ENCODE results near the gene SPON2. TPM values are rescaled to one million over a fixed set of nuclear protein-coding genes. Genes with fewer than 3 reads are reported as not detected.

The SPON2 gene
- total RNA-seq, 2 donors from 2014 or later = 15.2 to 18.4 TPM

DNA sequence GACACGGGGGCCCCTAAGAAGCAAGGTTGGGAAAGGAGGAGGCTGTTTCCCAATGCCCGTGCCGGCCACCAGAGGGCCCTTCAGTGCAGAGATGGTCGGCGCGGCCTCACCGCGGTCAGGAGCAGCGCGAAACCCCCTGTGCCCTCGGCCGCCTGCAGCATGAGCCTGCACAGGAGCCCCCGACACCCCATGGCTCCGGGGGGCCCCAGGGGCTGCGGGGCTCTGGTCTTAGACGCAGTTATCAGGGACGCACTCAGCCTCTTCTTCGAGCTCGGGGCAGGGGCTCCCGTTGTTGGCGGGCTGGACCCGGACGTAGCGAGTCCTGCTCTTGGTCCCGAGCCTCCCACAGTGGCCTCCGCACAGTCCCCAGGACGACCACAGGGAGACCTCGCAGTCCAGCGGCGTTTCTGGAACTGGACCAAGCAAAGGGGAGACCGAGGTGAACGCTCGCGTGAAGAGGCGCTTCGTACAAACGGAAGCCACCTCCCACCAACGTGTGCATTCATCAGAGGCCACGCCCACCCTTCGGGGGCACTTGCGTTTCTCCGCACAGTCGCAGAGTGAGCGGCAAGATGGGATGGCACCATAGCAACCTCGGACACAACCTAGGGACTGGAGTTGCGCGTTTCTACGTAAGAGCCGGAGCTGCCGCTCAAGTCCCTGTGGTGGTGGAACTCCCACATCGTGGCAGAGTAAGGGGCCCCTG, 5.0 kb downstream of the SPON2 start:
- Histone ChIP-seq H3K4me1 (ENCODE audit: control insufficient read depth in 1 of 2, low read depth in 2 of 2) (peaks cover 7 to 21% of the 10 kb centered on the region in 2 donors), H3K9me3 (no peaks in the 10 kb centered on the region), H3K4me3 (peak overlapping the region; percentile 89), H3K36me3 (no peaks in the 10 kb centered on the region), H3K27me3 (replicated peaks; ENCODE audit: insufficient read depth) (peaks cover 13% of the 10 kb centered on the region), H3K27ac (no peak overlapping the region)
- peak; percentile 46 for ATAC-seq (ENCODE audit: insufficient number of reproducible peaks, low FRiP score, low read depth)
- no peak for DNase-seq (ENCODE audit: low spot score)
- TF ChIP-seq, protein P1, sequence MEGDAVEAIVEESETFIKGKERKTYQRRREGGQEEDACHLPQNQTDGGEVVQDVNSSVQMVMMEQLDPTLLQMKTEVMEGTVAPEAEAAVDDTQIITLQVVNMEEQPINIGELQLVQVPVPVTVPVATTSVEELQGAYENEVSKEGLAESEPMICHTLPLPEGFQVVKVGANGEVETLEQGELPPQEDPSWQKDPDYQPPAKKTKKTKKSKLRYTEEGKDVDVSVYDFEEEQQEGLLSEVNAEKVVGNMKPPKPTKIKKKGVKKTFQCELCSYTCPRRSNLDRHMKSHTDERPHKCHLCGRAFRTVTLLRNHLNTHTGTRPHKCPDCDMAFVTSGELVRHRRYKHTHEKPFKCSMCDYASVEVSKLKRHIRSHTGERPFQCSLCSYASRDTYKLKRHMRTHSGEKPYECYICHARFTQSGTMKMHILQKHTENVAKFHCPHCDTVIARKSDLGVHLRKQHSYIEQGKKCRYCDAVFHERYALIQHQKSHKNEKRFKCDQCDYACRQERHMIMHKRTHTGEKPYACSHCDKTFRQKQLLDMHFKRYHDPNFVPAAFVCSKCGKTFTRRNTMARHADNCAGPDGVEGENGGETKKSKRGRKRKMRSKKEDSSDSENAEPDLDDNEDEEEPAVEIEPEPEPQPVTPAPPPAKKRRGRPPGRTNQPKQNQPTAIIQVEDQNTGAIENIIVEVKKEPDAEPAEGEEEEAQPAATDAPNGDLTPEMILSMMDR (IDR thresholded peaks at IDR 0.05) = peak; percentile 93

GRCh38 chr4:1166509-1167243, 5.7 kb downstream of the SPON2 start:
- ATAC-seq (ENCODE audit: insufficient number of reproducible peaks, low FRiP score, low read depth) (no peak), DNase-seq (ENCODE audit: low spot score) (no peak)
- Histone ChIP-seq H3K27me3 (replicated peaks; ENCODE audit: insufficient read depth) (peaks cover 6% of the 10 kb centered on the region), H3K9me3 (no peaks in the 10 kb centered on the region), H3K36me3 (no peaks in the 10 kb centered on the region), H3K27ac (no peak overlapping the region), H3K4me3 (peak overlapping the region; percentile 89), H3K4me1 (ENCODE audit: control insufficient read depth in 1 of 2, low read depth in 2 of 2) (peaks cover 4 to 14% of the 10 kb centered on the region in 2 donors)
- TF ChIP-seq, protein P1 (IDR thresholded peaks at IDR 0.05) = no peak

GRCh38 chr4:1164956-1165545, 7.3 kb downstream of the SPON2 start:
- Histone ChIP-seq H3K27ac (no peak overlapping the region), H3K4me3 (no peak overlapping the region), H3K27me3 (replicated peaks; ENCODE audit: insufficient read depth) (no peaks in the 10 kb centered on the region), H3K4me1 (ENCODE audit: control insufficient read depth in 1 of 2, low read depth in 2 of 2) (peaks cover 0 to 8% of the 10 kb centered on the region in 2 donors), H3K36me3 (no peaks in the 10 kb centered on the region), H3K9me3 (no peaks in the 10 kb centered on the region)
- TF ChIP-seq, protein P1 (IDR thresholded peaks at IDR 0.05) = no peak
- DNase-seq (ENCODE audit: low spot score) = no peak
- no peak for ATAC-seq (ENCODE audit: insufficient number of reproducible peaks, low FRiP score, low read depth)

- Histone ChIP-seq H3K27ac (no peak overlapping the region), H3K4me1 (ENCODE audit: control insufficient read depth in 1 of 2, low read depth in 2 of 2) (peaks cover 0 to 8% of the 10 kb centered on the region in 2 donors), H3K9me3 (no peaks in the 10 kb centered on the region), H3K4me3 (no peak overlapping the region), H3K27me3 (replicated peaks; ENCODE audit: insufficient read depth) (no peaks in the 10 kb centered on the region), H3K36me3 (no peaks in the 10 kb centered on the region)
- TF ChIP-seq, protein P1 (IDR thresholded peaks at IDR 0.05) = no peak
- ATAC-seq (ENCODE audit: insufficient number of reproducible peaks, low FRiP score, low read depth) = no peak
- no peak for DNase-seq (ENCODE audit: low spot score)
Measured at GRCh38 chr4:1164444-1164843, 7.9 kb downstream of the SPON2 start.

DNA sequence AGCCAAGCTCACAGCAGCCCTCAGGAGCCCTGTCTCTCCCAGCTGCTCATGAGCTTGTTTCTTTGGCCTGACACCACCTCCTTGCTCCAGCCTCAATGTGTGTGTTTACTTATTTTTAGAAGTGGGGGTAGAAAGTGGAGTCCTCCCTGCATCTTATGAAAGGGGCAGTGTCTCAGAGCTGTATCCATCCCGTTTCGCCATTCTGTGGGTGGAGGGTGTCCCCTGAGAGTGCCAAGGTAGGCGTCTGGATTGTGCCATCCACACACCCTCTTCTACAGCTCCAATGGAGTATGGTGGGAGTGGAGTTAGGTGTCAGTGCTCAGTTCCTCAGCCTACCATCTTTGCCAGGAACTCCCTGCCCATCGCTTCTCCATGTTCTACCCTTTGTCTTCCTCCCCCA, 8.3 kb downstream of the SPON2 start:
- Histone ChIP-seq H3K4me3 (no peak overlapping the region), H3K27ac (no peak overlapping the region), H3K4me1 (ENCODE audit: control insufficient read depth in 1 of 2, low read depth in 2 of 2) (peaks cover 0 to 8% of the 10 kb centered on the region in 2 donors), H3K9me3 (no peaks in the 10 kb centered on the region), H3K27me3 (replicated peaks; ENCODE audit: insufficient read depth) (no peaks in the 10 kb centered on the region), H3K36me3 (no peaks in the 10 kb centered on the region)
- ATAC-seq (ENCODE audit: insufficient number of reproducible peaks, low FRiP score, low read depth) (no peak), DNase-seq (ENCODE audit: low spot score) (no peak)
- TF ChIP-seq, protein P1 (IDR thresholded peaks at IDR 0.05) = no peak

All from thoracic aorta (tissue), 2 donors.